Measurements from ENCODE around the gene CAMK2A.

DNA sequence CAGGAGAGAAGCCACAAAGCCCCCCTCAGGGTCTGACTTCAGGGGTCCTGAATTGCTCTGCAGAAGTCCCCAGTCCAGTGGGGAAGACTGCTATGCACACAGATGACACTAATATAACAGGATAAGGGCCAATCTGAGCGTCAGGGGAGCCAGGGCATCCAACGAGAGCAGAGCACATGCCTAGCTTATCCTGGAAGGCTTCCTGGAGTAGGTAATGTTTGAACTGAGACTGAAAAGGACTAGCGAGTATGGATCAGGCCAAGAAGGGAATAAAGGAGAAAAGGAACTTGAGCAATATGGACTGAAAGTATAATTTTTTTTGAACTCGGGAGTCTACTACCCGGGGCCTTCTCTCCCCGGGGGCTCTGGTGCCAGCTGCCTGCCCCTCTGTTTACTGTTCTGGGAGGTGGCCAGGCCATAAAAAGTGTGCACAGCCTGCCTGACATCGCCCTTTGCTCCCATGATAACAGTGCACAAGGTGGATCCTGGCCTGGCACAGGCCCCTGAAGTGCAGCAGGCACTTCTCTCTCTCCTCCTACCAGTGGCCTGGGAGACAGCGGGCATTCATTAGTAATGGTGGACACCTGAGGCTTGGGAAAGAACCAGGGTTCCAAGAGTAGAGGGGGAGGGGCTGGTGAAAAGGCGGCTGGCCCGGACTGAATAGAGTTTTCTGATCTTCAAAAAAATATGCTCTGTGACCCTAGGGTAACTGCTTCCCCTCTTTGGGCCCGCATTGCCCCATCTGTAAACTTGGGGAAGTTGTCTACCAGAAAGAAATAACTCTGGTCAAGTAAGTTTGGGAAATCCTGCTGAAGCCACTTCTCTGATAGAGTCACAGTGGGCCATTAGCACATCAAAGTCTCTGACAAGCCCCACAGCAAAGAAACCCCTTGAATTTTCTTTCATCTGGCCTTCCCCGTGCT, 104.3 kb downstream of the CAMK2A start:
- TF ChIP-seq, protein P1, sequence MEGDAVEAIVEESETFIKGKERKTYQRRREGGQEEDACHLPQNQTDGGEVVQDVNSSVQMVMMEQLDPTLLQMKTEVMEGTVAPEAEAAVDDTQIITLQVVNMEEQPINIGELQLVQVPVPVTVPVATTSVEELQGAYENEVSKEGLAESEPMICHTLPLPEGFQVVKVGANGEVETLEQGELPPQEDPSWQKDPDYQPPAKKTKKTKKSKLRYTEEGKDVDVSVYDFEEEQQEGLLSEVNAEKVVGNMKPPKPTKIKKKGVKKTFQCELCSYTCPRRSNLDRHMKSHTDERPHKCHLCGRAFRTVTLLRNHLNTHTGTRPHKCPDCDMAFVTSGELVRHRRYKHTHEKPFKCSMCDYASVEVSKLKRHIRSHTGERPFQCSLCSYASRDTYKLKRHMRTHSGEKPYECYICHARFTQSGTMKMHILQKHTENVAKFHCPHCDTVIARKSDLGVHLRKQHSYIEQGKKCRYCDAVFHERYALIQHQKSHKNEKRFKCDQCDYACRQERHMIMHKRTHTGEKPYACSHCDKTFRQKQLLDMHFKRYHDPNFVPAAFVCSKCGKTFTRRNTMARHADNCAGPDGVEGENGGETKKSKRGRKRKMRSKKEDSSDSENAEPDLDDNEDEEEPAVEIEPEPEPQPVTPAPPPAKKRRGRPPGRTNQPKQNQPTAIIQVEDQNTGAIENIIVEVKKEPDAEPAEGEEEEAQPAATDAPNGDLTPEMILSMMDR (IDR thresholded peaks at IDR 0.05): no peak
- no peak for TF ChIP-seq POLR2A (IDR thresholded peaks at IDR 0.05)
- TF ChIP-seq EP300 (IDR thresholded peaks at IDR 0.05): no peak

Measured in tibial nerve (tissue), 4 donors.